HPDE6-E6E7 (cell line): ENCODE data around the gene FOXL3.

ENCODE experiments used
- DNase-seq: peaks from one replicate; pipeline ENCODE4 v3.0.0; 2011; ENCODE audit warnings: missing footprints; ENCODE audit errors: extremely low spot score

FOXL3 gene

GRCh38 chr7:266851-267840 is 22.8 kb upstream of the FOXL3 start:
- peak; percentile 74 for DNase-seq

DNA sequence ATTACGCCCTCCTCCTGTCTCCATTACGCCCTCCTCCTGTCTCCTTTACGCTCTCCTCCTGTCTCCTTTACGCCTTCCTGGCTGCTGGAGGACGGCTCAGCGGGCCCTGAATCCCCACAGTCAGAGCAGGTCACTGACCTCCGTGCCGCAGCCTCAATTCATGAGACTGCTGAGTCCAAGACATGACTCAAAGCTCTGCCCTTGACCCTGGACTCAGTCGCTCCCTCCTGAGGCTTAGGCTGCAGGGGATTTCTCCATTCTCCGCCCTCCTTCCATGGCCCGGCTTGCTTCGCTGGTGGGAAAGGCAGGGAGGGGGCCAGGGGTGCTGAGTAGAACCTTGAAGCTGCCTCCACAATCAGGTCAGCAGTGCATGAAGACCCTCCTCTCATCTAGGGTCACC is 21.0 kb upstream of the FOXL3 start:
- DNase-seq: no peak

- DNase-seq: no peak
These were observed 20.2 kb upstream of the FOXL3 start for GRCh38 chr7:269721-270120.

DNA sequence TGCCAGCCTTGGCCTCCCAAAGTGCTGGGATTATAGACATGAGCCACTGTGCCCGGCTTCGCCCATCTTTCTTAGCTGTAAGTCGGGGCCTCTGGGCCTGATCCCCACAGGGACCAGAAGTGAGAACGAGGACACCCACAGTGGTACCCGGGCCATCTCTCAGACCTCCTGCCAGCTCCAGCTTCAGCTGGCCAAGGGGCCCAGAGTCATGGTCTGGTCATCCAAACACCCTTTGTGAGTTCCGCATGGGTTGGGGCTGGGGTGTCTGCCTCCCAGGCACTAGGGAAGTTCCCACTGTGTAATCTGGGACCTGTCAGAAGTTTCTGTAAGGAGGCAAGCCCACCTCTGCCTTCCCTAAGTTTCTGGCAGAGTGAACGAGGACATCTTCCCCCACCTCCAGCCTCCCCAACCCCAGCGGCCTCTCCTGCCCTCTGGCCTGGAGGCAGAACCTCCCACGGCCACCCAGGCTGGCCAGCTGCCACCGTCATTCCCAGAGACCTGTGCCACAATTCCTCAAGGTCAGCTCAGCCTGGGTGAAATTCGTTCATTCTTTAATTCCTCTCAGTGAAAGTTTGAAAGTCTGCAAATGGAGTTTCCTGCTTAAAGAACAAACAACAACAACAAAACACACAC is 19.5 kb upstream of the FOXL3 start:
- no peak for DNase-seq

GRCh38 chr7:271266-272107 is 18.5 kb upstream of the FOXL3 start:
- no peak for DNase-seq

GRCh38 chr7:272108-272615 is 17.8 kb upstream of the FOXL3 start:
- DNase-seq: no peak

- no peak for DNase-seq
These were observed 17.3 kb upstream of the FOXL3 start for GRCh38 chr7:272631-273030.

DNA sequence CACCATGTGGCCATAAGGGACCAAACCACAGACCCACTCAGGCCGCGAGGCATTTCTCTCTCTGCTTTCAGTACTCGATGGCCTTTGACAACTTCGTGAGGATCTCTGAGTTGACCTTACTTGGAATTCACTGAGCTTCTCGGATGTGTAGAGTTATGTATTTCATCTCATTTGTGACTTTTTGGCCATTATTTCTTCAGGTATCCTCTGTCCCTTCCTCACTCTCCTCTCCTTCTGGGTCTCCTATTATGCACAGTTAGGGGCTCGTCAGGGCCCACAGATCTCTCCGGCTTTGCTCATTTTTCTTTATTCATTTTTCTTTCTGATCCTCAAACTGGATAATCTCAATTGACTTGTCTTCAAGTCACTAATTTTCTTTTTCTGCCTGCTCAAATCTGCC is 16.6 kb upstream of the FOXL3 start:
- DNase-seq: no peak

GRCh38 chr7:274266-274665 is 15.7 kb upstream of the FOXL3 start:
- no peak for DNase-seq

DNA sequence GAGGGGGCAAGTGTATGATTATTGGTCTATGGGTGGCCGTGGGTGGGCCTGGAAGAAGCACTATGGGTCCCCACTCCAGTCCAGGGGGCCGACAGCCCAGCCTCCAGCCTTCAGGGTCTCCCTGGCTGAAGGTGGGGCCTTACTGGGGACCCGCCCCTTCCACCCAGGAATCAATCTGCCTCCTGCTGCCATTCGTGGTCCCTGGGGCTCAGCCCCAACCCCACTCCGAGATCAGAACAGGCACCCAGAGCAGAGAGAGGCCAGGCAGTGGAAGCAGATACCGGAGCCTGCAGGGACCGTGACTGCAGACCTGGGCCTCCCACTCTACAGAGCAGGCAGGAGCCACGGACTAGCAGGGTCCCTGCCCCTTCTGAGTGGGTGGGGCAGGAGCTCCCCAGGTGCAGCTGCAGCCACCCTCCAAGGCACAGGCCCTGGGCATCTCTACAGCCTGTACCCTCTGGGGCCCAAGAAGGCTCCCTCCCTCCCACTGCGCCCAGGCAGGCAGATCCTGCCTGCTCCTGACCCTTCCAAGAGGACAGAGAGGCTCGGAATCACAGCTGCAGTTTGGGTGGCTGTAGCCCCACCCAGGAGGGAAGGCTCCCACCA is 13.6 kb upstream of the FOXL3 start:
- no peak for DNase-seq

GRCh38 chr7:277228-277627 is 12.7 kb upstream of the FOXL3 start:
- DNase-seq: no peak

GRCh38 chr7:278081-278480 is 11.9 kb upstream of the FOXL3 start:
- DNase-seq: no peak

GRCh38 chr7:279821-280220 is 10.1 kb upstream of the FOXL3 start:
- DNase-seq: no peak

GRCh38 chr7:280461-280860 is 9.5 kb upstream of the FOXL3 start:
- no peak for DNase-seq

GRCh38 chr7:281637-282036 is 8.3 kb upstream of the FOXL3 start:
- DNase-seq: no peak

DNA sequence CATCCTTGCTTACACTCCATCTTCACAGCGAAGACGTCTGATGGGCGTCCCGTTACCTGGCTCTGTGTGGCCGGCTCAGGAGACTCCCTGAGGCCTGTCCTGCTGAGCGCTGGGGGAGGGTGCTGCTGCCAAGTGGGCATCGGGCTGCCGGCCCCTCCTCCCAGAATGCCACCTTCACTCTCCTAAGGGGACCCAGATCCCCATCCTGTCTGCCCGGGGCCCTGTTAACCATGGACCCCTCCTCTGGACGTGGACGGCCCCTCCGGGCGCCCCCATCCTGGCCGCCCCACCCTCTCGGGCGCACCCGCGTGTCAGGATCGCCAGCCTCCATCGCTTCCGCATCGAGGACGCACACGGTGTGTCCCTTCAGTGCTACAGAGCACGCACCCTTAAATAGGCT is 7.3 kb upstream of the FOXL3 start:
- DNase-seq: no peak

DNA sequence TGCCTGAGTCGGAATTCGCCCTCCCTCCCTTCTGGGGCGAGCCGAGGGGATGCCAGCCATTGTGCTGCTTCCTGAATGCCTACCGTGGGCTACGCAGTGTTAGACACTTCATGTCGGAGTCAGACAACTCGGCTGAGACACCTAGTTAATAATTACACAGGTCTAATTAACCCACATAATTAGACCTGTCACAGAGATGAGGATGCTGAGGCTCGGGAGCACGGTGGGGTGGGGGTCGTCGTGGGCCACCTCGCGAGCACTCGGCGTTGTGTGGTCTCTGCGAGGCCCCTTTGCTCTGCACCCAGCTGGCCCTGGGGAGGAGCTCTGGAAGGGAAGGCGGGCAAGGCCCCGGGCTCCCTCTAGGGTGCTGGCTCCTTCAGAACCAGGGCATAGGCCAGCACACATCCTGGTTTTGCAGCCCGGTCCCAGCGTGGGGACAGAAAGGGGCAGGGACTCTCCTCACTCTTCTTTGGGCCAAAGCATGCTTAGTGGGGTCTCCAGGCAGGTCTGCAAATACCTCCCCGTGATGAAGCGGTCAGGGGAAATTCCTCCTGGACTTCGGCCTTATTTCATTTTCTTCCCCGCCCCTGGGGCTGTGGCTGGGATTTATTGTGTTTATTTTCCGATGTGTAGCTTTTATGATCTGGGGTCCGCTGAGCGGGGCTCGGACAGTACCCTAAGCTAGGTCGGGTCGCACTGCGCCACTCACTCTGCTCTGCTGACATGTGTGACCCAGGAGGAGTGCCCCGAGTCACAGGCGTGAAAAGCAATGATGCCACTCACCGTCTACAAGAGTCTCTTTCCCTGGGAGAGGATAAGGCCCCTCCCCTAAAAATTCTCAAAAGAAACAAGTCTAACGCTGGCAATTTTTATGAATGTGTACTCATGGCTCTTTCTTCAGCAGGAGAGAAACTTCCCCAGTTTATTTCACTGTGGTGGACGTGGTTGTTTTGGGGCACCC is 4.9 kb upstream of the FOXL3 start:
- no peak for DNase-seq

- DNase-seq: no peak
These were observed 4.2 kb upstream of the FOXL3 start for GRCh38 chr7:285731-286130.

DNA sequence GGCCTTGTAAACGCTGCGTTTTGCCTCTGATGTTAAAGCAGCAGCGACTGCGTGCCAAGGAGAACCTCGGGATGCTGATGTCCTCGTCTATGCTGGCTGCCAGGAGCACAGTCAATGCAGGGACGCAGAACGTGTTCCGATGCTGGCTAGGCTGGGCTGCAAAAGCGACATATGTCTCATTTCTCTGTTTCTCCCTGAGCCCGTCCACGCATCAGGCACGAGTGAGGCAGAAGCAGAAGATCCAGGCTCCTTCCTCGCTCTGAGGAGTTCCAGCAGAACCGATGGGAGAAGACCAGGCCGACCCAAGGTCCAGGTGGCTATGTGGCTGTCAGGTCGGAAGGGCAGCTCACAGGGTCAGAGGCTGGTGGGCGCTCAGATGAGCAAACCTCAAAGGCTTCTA is 3.7 kb upstream of the FOXL3 start:
- no peak for DNase-seq

DNA sequence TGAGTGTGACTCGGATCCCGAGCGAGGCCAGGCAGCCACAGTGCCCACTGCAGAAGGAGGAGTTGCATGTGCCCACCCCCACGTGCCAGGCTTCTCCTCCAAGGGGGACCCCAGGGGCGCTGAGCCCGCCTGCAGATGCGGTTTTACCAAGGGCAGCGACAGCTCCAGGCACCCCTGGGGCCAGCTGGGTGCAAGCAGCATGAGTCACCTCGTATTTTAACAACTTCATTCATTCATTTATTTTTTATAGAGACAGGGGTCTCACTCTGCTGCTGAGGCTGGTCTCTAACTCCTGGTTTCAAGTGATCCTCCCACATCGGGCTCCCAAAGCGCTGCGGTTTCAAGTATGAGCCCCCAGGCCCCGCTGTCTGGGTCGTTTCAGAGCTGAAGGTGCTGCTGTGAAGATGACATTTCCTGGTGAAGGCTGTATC is 1.3 kb upstream of the FOXL3 start:
- DNase-seq: no peak
